Measurements from ENCODE around the gene CACTIN.

GRCh38 chr19:3645726-3646125, 19.1 kb upstream of the CACTIN start:
- no peak for TF ChIP-seq EP300 (IDR thresholded peaks at IDR 0.05)
- TF ChIP-seq CTCF (IDR thresholded peaks at IDR 0.05), result no peak
- TF ChIP-seq POLR2A (IDR thresholded peaks at IDR 0.05), result no peak
